Liver (tissue), 3 donors: ENCODE data around the gene DPF3.

Source experiments
- ATF3 ChIP-seq: IDR thresholded peaks from 2 replicates; pipeline ENCODE4 v1.6.1; 2016; ENCODE audit warnings: antibody characterized with exemption
- CTCF ChIP-seq: fragments of 150-350 bp; IDR thresholded peaks from 2 replicates; pipeline ENCODE4 v1.5.1; 2017; ENCODE audit warnings: improper control_type of control experiment, low read depth, low read length; ENCODE audit not compliant: missing input control
- EGR1 ChIP-seq, 2 donors: IDR thresholded peaks; 2 replicates each; pipeline ENCODE4 v1.6.1; 2016 to 2018; ENCODE audit warnings: antibody characterized with exemption in 2 of 2, low read depth in 2 of 2
- RXRA ChIP-seq, 2 donors: IDR thresholded peaks; 2 replicates each; pipeline ENCODE4 v1.6.1; 2017 to 2018; ENCODE audit warnings: antibody characterized with exemption in 2 of 2, mild to moderate bottlenecking in 1 of 2
- YY1 ChIP-seq: IDR thresholded peaks from 2 replicates; pipeline ENCODE4 v1.6.1; 2016; ENCODE audit warnings: antibody characterized with exemption, mild to moderate bottlenecking
- donor health status: healthy.
- donor health status: healthy.

GRCh38 chr14:72818998-72819397, 74.9 kb downstream of the DPF3 start:
- TF ChIP-seq CTCF (no peak), RXRA (IDR thresholded peaks at IDR 0.05) (no peak), EGR1 (IDR thresholded peaks at IDR 0.05; ENCODE audit: low read depth in 2 of 2) (no peak), YY1 (no peak), ATF3 (no peak)
